ENCODE data around the gene NEK10. TPM values are rescaled to one million over a fixed set of nuclear protein-coding genes. Genes with fewer than 3 reads are reported as not detected.

NEK10 gene
- total and polyA plus RNA-seq, 2 donors from 2014 or later, result 1.0 to 4.1 TPM

DNA sequence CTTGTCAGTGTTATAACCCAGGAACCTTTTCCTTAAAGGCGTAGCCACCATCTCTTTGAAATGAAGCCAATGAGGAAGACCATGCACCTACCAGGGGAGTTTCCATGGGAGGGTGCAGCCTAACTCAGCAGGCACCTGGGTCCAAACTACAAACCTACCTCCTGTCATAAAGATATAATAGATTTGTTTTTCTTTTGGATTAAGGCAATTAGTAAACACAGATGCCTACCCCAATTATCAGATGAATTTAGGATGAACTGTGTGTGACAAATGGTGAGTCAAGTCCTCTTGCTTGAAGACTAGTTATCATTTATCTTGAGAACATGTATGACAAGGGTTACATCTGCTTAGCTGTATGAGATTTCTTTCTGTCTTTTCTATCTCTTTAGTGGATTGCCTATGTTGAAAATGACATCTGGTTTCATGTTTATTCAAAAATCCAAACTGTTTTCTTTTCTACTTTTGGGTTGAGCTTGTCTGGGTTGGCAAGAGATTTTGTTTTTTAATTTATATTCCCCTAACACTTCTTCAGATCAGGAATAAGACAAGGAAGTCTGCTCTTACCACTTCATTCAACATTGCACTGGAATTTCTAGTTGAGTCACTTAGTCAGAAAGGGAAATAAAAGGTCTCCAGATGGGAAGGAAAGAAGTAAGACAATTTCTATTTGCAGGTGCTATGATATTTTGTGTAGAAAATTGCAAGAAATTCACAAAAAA lies 149.9 kb downstream of the NEK10 start:
- no peak for TF ChIP-seq CTCF (IDR thresholded peaks at IDR 0.05; ENCODE audit: borderline replicate concordance, extremely low read depth, insufficient read depth)
- FAIRE-seq, result no peak
- H3K9me3 ChIP-seq (ENCODE audit: control insufficient read depth in 2 of 3, insufficient read depth in 1 of 3, low read length in 3 of 3), result no peaks in the 10 kb centered on the region

GRCh38 chr3:27216955-27217552 lies 152.1 kb downstream of the NEK10 start:
- H3K9ac ChIP-seq (ENCODE audit: low read length in 3 of 3), result no peak overlapping the region
- intact Hi-C loops (cut with DNase I), result no loop called here
- no peaks in the 10 kb centered on the region for H3K4me1 ChIP-seq (ENCODE audit: control insufficient read depth in 2 of 3, insufficient read depth in 2 of 3, low read depth in 1 of 3, low read length in 3 of 3)
- H3K36me3 ChIP-seq (ENCODE audit: control insufficient read depth in 2 of 3, insufficient read depth in 3 of 3, low read length in 3 of 3), result no peaks in the 10 kb centered on the region
- H3K27ac ChIP-seq (ENCODE audit: low read depth in 2 of 2, low read length in 2 of 2), result no peak overlapping the region
- H3K9me3 ChIP-seq (ENCODE audit: control insufficient read depth in 2 of 3, insufficient read depth in 1 of 3, low read length in 3 of 3), result no peaks in the 10 kb centered on the region
- no peak for FAIRE-seq
- no peak overlapping the region for H3K4me3 ChIP-seq (ENCODE audit: low read length in 3 of 3)
- no peak for DNase-seq
- no peaks in the 10 kb centered on the region for H3K27me3 ChIP-seq (ENCODE audit: control insufficient read depth, insufficient read depth, low read length)
- no peak for TF ChIP-seq CTCF (IDR thresholded peaks at IDR 0.05; ENCODE audit: borderline replicate concordance, extremely low read depth, insufficient read depth)

More for the DNA sequence above, 149.9 kb downstream of the NEK10 start:
- Histone ChIP-seq H3K4me3 (ENCODE audit: low read length in 3 of 3) (no peak overlapping the region), H3K27me3 (ENCODE audit: control insufficient read depth, insufficient read depth, low read length) (no peaks in the 10 kb centered on the region), H3K27ac (ENCODE audit: low read depth in 2 of 2, low read length in 2 of 2) (no peak overlapping the region), H3K9ac (ENCODE audit: low read length in 3 of 3) (no peak overlapping the region), H3K36me3 (ENCODE audit: control insufficient read depth in 2 of 3, insufficient read depth in 3 of 3, low read length in 3 of 3) (no peaks in the 10 kb centered on the region), H3K4me1 (ENCODE audit: control insufficient read depth in 2 of 3, insufficient read depth in 2 of 3, low read depth in 1 of 3, low read length in 3 of 3) (no peaks in the 10 kb centered on the region)
- no peak for DNase-seq
- intact Hi-C loops (cut with DNase I), result no loop called here

DNA sequence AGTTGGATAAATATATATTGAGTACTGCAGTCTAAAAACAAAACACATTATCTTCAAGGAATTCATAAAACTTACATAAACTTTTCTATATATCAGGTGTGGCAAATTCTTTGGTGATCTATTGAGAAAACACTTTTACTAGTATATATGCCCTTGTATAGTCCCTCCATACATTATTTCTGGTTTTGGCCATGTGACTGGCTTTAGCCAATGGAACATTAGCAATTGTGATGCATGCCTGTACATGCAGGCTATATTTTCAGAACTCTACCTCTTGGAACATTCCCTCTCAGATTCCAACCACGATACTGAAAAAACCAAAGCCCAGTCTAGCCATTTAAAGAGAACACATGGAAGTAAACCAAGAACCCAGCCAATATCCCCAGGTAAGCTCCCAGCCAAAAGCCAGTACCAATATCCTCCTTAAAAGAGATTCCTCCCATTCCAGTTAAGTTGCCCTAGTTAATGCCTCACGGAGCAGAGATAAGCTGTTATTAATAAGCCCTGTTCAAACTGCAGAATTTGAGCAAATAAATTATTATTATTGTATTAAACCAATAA lies 152.8 kb downstream of the NEK10 start:
- FAIRE-seq, result no peak
- no peaks in the 10 kb centered on the region for H3K36me3 ChIP-seq (ENCODE audit: control insufficient read depth in 2 of 3, insufficient read depth in 3 of 3, low read length in 3 of 3)
- intact Hi-C loops (cut with DNase I), result no loop called here

More for the DNA sequence above, 152.8 kb downstream of the NEK10 start:
- Histone ChIP-seq H3K4me3 (ENCODE audit: low read length in 3 of 3) (no peak overlapping the region), H3K9ac (ENCODE audit: low read length in 3 of 3) (no peak overlapping the region), H3K27ac (ENCODE audit: low read depth in 2 of 2, low read length in 2 of 2) (no peak overlapping the region), H3K9me3 (ENCODE audit: control insufficient read depth in 2 of 3, insufficient read depth in 1 of 3, low read length in 3 of 3) (no peaks in the 10 kb centered on the region), H3K4me1 (ENCODE audit: control insufficient read depth in 2 of 3, insufficient read depth in 2 of 3, low read depth in 1 of 3, low read length in 3 of 3) (no peaks in the 10 kb centered on the region), H3K27me3 (ENCODE audit: control insufficient read depth, insufficient read depth, low read length) (no peaks in the 10 kb centered on the region)
- DNase-seq, result no peak
- TF ChIP-seq CTCF (IDR thresholded peaks at IDR 0.05; ENCODE audit: borderline replicate concordance, extremely low read depth, insufficient read depth), result no peak
